ENCODE results near the gene MLLT10. TPM values are rescaled to one million over a fixed set of nuclear protein-coding genes. Genes with fewer than 3 reads are reported as not detected.

The MLLT10 gene
- total RNA-seq, 2 experiments from 2014 or later = 38.4 to 40.1 TPM

- POLR2A ChIA-PET = interaction anchor here (0.6 kb wide), 1 partner anchor 18 kb away, joined by 3 read pairs; no protein-coding TSS in a partner anchor
- CTCF ChIA-PET = interaction anchor here (3.2 kb wide), 1 partner anchor 18 kb away, joined by 18 read pairs; no protein-coding TSS in a partner anchor
These were observed 19.8 kb upstream of the MLLT10 start for GRCh38 chr10:21514129-21514817.

DNA sequence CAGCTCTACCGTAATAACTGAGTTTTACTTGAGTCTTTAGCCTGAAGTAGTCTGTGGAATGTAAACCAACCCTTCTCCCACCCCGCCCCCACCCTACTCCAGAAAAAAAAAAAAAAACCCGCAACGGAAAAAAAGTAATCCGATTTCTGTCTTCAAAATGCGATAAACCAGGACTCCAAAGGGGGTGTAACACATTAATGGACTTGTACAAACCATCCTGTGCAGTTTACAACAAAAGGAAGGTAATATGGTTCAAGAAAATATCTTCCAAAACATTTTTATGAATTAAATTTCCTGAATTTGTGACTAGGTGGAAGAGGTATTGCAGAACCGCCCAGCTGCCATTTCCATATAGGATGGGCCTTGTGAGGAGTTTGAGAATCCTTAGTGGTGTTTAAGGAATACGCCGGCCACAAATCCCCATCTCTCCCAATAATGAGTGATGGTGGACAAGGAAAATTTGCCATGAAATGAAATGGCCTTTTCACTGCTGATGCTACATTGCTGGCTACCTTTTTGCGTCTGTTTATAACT, 19.1 kb upstream of the MLLT10 start:
- ChIA-PET POLR2A (no interaction called here), CTCF (interaction anchor here (3.2 kb wide), 1 partner anchor 19 kb away, joined by 18 read pairs; no protein-coding TSS in a partner anchor)

DNA sequence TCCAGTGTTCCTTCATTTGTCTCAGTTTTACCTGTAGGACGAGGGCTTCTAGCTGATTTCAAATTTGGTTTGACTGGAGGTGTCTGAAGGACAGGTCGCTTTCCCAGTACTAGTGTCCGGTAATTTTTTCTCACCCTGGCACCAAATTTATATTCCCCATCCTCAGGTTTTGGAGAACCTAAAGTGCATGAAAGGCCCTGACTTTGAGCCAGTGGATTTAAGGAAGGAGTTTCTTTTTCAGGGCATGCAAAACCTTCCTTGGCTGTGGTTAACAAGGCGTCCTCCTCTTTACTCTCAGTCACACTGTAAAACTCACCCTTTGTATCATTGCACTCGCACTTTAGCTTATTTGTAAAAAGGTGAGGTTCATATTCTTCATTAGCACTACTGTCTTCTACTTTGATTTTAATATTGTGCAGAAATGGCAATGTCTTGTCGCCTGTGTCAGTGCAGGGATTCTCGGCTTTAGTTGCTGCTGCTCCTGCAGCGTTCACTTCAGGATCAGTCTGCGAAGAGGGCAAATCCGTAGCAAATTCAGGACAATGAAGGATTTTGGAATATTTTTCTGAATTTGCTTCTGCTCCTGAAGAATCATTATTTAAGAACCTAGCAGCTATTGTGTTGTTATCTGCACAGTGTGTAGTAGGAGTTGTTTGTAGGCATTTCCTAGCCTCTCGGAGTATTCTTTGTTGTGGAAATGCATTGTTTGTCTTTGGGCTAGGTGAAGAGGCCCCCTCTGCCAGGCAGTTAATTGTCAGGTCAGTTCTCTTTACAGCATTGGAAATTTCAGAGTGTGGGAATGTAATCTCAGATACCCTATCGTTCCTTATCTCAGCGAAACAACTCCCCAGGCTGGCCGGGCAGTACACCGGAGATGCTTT, 18.4 kb upstream of the MLLT10 start:
- POLR2A ChIA-PET = interaction anchor here (0.6 kb wide), 1 partner anchor 12 kb away, joined by 3 read pairs; no protein-coding TSS in a partner anchor

GRCh38 chr10:21516242-21517131, 17.5 kb upstream of the MLLT10 start:
- ChIA-PET CTCF (interaction anchor here (0.7 to 3.2 kb wide), 3 partner anchors 20 to 712 kb away, joined by 3 to 18 read pairs (median 5); no protein-coding TSS in a partner anchor), POLR2A (interaction anchor here (0.6 kb wide), 1 partner anchor 11 kb away, joined by 3 read pairs; no protein-coding TSS in a partner anchor)

More for the DNA sequence above, 18.4 kb upstream of the MLLT10 start:
- CTCF ChIA-PET = interaction anchor here (1.6 to 3.2 kb wide), 2 partner anchors 19 to 21 kb away, joined by 3 to 18 read pairs; no protein-coding TSS in a partner anchor

- POLR2A ChIA-PET = interaction anchor here (1.2 kb wide), 1 partner anchor 20 kb away, joined by 3 read pairs; no protein-coding TSS in a partner anchor
These were observed 16.6 kb upstream of the MLLT10 start for GRCh38 chr10:21517134-21518031.

GRCh38 chr10:21518149-21518640, 15.8 kb upstream of the MLLT10 start:
- CTCF ChIA-PET = interaction anchor here (0.8 to 1.3 kb wide), 3 partner anchors 9 to 21 kb away, joined by 3 to 6 read pairs (median 5); no protein-coding TSS in a partner anchor
- POLR2A ChIA-PET = interaction anchor here (0.6 to 1.2 kb wide), 3 partner anchors 15 to 21 kb away, joined by 3 to 6 read pairs (median 3); no protein-coding TSS in a partner anchor

More at GRCh38 chr10:21517134-21518031, 16.6 kb upstream of the MLLT10 start:
- CTCF ChIA-PET = interaction anchor here (1.1 to 1.6 kb wide), 3 partner anchors 10 to 23 kb away, joined by 3 to 6 read pairs (median 5); no protein-coding TSS in a partner anchor

GRCh38 chr10:21518641-21519396, 15.2 kb upstream of the MLLT10 start:
- POLR2A ChIA-PET = interaction anchor here (0.6 to 1.2 kb wide), 3 partner anchors 14 to 22 kb away, joined by 3 to 6 read pairs (median 3); no protein-coding TSS in a partner anchor
- CTCF ChIA-PET = interaction anchor here (0.8 to 1.3 kb wide), 5 partner anchors 8 to 472 kb away, joined by 3 to 6 read pairs (median 4); no protein-coding TSS in a partner anchor

- ChIA-PET CTCF (interaction anchor here (1.2 to 1.3 kb wide), 2 partner anchors 10 to 472 kb away, joined by 3 to 4 read pairs; no protein-coding TSS in a partner anchor), POLR2A (no interaction called here)
These were observed 14.6 kb upstream of the MLLT10 start for GRCh38 chr10:21519397-21519933.

DNA sequence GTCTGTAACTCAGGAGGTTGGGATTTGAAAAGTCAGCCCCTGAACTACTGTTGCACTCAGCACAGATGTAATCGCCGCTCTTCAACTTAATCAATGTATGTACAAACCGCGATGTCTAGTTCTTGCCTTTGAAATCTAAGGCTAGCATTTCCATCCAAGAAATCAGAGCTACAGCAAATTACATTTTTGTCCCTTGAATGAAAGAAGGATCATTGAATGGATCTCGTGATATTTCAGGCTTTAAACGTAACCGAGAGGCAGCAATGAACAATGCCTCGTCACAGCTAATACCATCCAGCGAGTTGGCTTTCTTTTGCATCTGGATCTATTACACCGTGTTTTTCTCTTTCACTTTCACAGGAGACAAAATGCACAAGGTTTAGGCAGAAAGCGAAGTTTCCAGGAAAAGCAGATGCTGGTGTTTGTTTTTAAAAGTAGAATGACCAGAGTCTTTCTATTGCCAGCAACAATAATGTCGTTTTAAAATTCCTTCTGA, 14.0 kb upstream of the MLLT10 start:
- CTCF ChIA-PET = interaction anchor here (1.3 kb wide), 1 partner anchor 9 kb away, joined by 4 read pairs; no protein-coding TSS in a partner anchor
- POLR2A ChIA-PET = no interaction called here

- ChIA-PET POLR2A (no interaction called here), CTCF (interaction anchor here (1.3 kb wide), 1 partner anchor 9 kb away, joined by 4 read pairs; no protein-coding TSS in a partner anchor)
These were observed 13.5 kb upstream of the MLLT10 start for GRCh38 chr10:21520509-21520908.

GRCh38 chr10:21520949-21521348, 13.1 kb upstream of the MLLT10 start:
- CTCF ChIA-PET = interaction anchor here (1.1 kb wide), 1 partner anchor 25 kb away, joined by 3 read pairs; no protein-coding TSS in a partner anchor
- POLR2A ChIA-PET = no interaction called here

DNA sequence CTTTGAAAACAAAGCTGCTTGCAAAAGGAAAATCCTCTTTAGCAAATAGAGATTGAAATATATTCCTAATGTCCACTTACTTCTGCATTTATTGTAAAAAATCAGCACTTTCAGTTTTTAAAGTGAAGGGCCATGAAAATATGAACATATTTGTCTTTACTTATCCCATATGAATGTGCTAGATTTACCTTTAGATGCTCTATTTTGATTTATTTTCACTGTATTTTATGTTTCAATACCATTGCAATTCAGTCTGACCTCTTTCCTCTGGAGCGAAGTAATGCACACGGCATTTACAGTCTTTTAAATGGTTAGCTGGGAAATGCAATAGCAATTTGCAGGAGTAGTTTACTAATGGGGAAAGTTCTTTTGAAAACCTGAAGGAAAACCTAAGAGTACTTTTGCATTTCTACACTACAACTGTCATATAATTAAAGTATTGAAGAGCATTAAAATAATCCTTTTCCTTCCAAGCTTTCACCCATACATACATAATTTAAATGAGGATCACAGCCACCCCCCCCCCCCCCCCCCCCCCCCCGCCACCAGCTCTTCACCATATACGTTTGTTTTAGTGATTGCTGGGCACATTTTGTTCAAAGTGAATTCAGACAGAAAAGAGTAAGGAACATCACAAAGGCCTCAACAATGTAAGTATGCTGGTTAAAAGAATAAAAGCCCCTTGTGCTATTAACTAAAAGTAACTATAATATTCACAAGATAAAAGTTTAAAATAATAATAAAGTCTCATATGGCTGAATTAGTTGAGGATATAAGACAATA, 12.1 kb upstream of the MLLT10 start:
- ChIA-PET CTCF (interaction anchor here (1.1 kb wide), 1 partner anchor 26 kb away, joined by 3 read pairs; no protein-coding TSS in a partner anchor), POLR2A (no interaction called here)

- POLR2A ChIA-PET = no interaction called here
- CTCF ChIA-PET = no interaction called here
These were observed 11.2 kb upstream of the MLLT10 start for GRCh38 chr10:21522631-21523406.

DNA sequence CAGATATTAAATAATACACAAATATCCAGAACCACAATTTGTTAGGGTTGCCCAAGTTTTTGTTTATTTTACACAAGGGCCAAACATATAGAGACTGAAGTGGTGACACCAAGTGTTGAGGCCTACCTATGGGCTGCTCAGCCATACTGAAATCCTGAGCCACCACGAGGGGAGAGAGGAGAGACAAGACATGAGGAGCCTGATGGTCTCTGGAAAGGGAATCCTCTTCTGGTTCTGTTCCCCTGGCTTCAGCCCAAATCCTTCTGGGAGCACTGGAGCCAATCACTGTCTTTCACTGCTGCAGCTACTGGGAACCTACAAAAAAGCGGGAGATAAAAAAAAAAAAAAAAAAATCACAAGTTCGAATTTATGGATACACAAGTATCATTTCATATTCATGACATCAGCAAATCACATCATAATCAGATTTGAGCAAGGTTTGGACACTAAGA, 10.4 kb upstream of the MLLT10 start:
- POLR2A ChIA-PET = no interaction called here
- CTCF ChIA-PET = no interaction called here

All from activated CD8-positive, alpha-beta memory T cell treated with anti-CD3 and anti-CD28 coated beads for 36 hours (primary cell).